MCF 10A (cell line): ENCODE results near the gene SCAPER. TPM values are rescaled to one million over a fixed set of nuclear protein-coding genes. Genes with fewer than 3 reads are reported as not detected.

Experiments used
- BruUV-seq: library from RNA; stranded (reverse); fragments of 400-500 nt; replicated peaks from 2 replicates; lab custom pipeline; 2021; lab: Mats Ljungman, UMichigan
- CTCF ChIA-PET: fragments of 300-600 bp; sonication (Branson Sonifier 250); formaldehyde crosslinking; extraction: SDS; loops from one replicate; lab custom pipeline; 2021; ENCODE audit warnings: antibody characterized with exemption, inconsistent platforms; lab: Yijun Ruan, JAX
- POLR2A ChIA-PET: fragments of 300-600, 350-650 bp; sonication (Branson Sonifier 250); formaldehyde crosslinking; extraction: SDS; loops from one replicate; lab custom pipeline; 2020; ENCODE audit warnings: antibody characterized with exemption, inconsistent platforms; lab: Yijun Ruan, JAX
- DNase-seq: peaks from one replicate; pipeline ENCODE4 v3.0.0-alpha.2; 2018; ENCODE audit not compliant: unreplicated experiment
- H3K27ac Mint-ChIP-seq: one replicate; pipeline ENCODE4 v1.8.0; 2022; ENCODE audit warnings: mild to moderate bottlenecking, low read depth, mixed read lengths; ENCODE audit not compliant: unreplicated experiment
- H3K27me3 Mint-ChIP-seq: one replicate; pipeline ENCODE4 v1.8.0; 2022; ENCODE audit warnings: mixed read lengths; ENCODE audit not compliant: insufficient read depth, unreplicated experiment
- H3K36me3 Mint-ChIP-seq: one replicate; pipeline ENCODE4 v1.8.0; 2022; ENCODE audit warnings: mild to moderate bottlenecking, moderate library complexity, mixed read lengths; ENCODE audit not compliant: insufficient read depth, unreplicated experiment
- H3K4me1 Mint-ChIP-seq: one replicate; pipeline ENCODE4 v1.8.0; 2022; ENCODE audit warnings: mixed read lengths; ENCODE audit not compliant: insufficient read depth, unreplicated experiment
- H3K4me3 Mint-ChIP-seq: one replicate; pipeline ENCODE4 v1.8.0; 2022; ENCODE audit warnings: mild to moderate bottlenecking, moderate library complexity, mixed read lengths; ENCODE audit not compliant: unreplicated experiment
- H3K9me3 Mint-ChIP-seq: one replicate; pipeline ENCODE4 v1.8.0; 2022; ENCODE audit warnings: mixed read lengths; ENCODE audit not compliant: unreplicated experiment
- intact Hi-C: fragments of 100-400 bp; cut with micrococcal nuclease; formaldehyde crosslinking; loops from 2 replicates; pipeline ENCODE4 v1.14.1; 2022
- total RNA-seq: library from RNA; stranded (reverse); gene quantifications from 2 replicates; pipeline ENCODE4 v1.2.3, GENCODE V29; 2022
- TF ChIP-seq, protein P1 (sequence below): fragments of 200-600 bp; IDR thresholded peaks from one replicate; pipeline ENCODE4 v1.8.0; 2022; ENCODE audit warnings: antibody characterized with exemption, mild to moderate bottlenecking; ENCODE audit not compliant: unreplicated experiment

The SCAPER gene
- total RNA-seq, 1 experiment from 2014 or later, result 9.5 TPM

- BruUV-seq, result no TSS peak
Observed at GRCh38 chr15:76333309-76333708, 571.8 kb downstream of the SCAPER start.

DNA sequence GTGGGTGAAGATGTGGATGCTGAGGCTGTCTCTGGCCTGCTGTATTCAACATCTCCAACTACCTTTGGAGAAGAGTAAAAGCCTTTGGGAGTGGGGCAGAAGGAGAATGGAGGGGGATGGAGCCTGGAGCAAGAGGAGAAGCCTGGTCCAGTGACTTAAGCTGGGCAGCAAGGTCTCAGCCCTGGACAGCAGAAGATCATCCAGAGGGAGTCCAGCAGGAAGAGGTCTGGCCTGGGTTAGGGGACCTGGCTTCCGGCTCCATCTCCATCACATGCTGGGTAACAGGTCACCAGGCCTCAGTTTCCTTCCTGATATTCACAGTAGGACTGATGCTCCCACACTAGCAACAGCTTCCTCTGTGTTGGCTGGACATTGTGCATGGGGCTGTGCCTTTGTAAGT is 572.3 kb downstream of the SCAPER start:
- no TSS peak for BruUV-seq
- no peaks in the 10 kb centered on the region for H3K27me3 Mint-ChIP-seq
- POLR2A ChIA-PET, result no interaction called here
- no peaks in the 10 kb centered on the region for H3K36me3 Mint-ChIP-seq
- TF ChIP-seq, protein P1, sequence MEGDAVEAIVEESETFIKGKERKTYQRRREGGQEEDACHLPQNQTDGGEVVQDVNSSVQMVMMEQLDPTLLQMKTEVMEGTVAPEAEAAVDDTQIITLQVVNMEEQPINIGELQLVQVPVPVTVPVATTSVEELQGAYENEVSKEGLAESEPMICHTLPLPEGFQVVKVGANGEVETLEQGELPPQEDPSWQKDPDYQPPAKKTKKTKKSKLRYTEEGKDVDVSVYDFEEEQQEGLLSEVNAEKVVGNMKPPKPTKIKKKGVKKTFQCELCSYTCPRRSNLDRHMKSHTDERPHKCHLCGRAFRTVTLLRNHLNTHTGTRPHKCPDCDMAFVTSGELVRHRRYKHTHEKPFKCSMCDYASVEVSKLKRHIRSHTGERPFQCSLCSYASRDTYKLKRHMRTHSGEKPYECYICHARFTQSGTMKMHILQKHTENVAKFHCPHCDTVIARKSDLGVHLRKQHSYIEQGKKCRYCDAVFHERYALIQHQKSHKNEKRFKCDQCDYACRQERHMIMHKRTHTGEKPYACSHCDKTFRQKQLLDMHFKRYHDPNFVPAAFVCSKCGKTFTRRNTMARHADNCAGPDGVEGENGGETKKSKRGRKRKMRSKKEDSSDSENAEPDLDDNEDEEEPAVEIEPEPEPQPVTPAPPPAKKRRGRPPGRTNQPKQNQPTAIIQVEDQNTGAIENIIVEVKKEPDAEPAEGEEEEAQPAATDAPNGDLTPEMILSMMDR, result no peak
- H3K27ac Mint-ChIP-seq, result no peak overlapping the region
- no peak overlapping the region for H3K4me3 Mint-ChIP-seq
- CTCF ChIA-PET, result interaction anchor here (0.6 kb wide), 1 partner anchor 20 kb away, joined by 3 read pairs; no protein-coding TSS in a partner anchor
- DNase-seq, result no peak
- intact Hi-C loops, result no loop called here
- H3K4me1 Mint-ChIP-seq, result no peaks in the 10 kb centered on the region
- no peaks in the 10 kb centered on the region for H3K9me3 Mint-ChIP-seq

More at GRCh38 chr15:76333309-76333708, 571.8 kb downstream of the SCAPER start:
- Mint-ChIP-seq H3K36me3 (no peaks in the 10 kb centered on the region), H3K27ac (no peak overlapping the region), H3K4me3 (no peak overlapping the region), H3K4me1 (no peaks in the 10 kb centered on the region), H3K27me3 (peaks cover 3% of the 10 kb centered on the region), H3K9me3 (no peaks in the 10 kb centered on the region)
- ChIA-PET POLR2A (no interaction called here), CTCF (interaction anchor here (0.6 to 0.9 kb wide), 2 partner anchors 186 to 343 kb away, joined by 3 read pairs; no protein-coding TSS in a partner anchor)
- TF ChIP-seq, protein P1, result no peak
- intact Hi-C loops, result no loop called here
- no peak for DNase-seq

DNA sequence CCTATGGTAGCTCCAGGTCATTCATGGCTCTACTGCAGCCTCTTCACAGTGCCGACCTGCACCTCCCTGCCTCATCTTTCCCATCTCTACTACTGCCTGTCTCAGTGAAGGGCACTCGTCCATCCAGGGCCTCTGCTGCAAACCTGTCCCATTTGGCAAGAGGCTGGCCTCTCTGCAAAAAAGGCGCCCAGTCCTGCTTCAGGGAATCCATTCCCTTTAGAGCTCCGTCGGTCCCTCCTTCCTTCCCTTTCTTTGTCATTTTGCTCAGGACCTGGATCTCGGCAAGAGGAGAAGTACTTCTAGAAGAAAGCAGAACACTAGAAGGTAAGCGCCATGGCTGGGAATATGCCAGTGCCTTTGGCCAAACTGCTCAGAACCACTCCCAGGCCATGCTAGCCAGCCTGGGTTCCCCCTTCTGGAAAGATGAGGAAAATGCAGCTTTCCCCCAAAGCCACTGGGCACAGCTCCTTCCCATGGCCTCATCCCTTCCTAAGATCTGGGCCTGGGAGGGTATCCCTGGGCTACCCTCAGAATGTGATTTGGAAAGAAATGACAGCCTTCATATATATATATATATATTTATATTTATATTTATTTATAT is 575.0 kb downstream of the SCAPER start:
- BruUV-seq, result no TSS peak
- ChIA-PET CTCF (interaction anchor here (0.5 to 1.4 kb wide), 8 partner anchors 10 to 539 kb away, joined by 3 to 6 read pairs (median 4); no protein-coding TSS in a partner anchor), POLR2A (no interaction called here)
- peak; percentile 72 for DNase-seq
- H3K4me3 Mint-ChIP-seq, result no peak overlapping the region
- intact Hi-C loops, result loop anchor here (1.0 to 2.0 kb wide), 3 partner anchors 19 to 139 kb away; partner anchors contain the start of gene ETFA
- no peaks in the 10 kb centered on the region for H3K27me3 Mint-ChIP-seq
- H3K36me3 Mint-ChIP-seq, result no peaks in the 10 kb centered on the region
- H3K27ac Mint-ChIP-seq, result no peak overlapping the region
- H3K9me3 Mint-ChIP-seq, result no peaks in the 10 kb centered on the region
- TF ChIP-seq, protein P1, result peak; percentile 44
- H3K4me1 Mint-ChIP-seq, result no peaks in the 10 kb centered on the region

GRCh38 chr15:76328958-76329357 is 576.2 kb downstream of the SCAPER start:
- TF ChIP-seq, protein P1, result no peak
- Mint-ChIP-seq H3K4me3 (no peak overlapping the region), H3K27ac (no peak overlapping the region), H3K36me3 (no peaks in the 10 kb centered on the region), H3K4me1 (no peaks in the 10 kb centered on the region), H3K27me3 (no peaks in the 10 kb centered on the region), H3K9me3 (no peaks in the 10 kb centered on the region)
- intact Hi-C loops, result no loop called here
- DNase-seq, result peak; percentile 29
- BruUV-seq, result no TSS peak
- ChIA-PET POLR2A (no interaction called here), CTCF (interaction anchor here (0.6 to 1.3 kb wide), 4 partner anchors 9 to 297 kb away, joined by 3 to 4 read pairs (median 4); no protein-coding TSS in a partner anchor)
